GM19193 (cell line): ENCODE data around the gene AGO3.

ENCODE experiments used
- POLR2A ChIP-seq: IDR thresholded peaks from 4 replicates; pipeline ENCODE4 v1.6.1; 2011; ENCODE audit not compliant: insufficient read depth, insufficient read length; ENCODE audit errors: extremely low read depth

The AGO3 gene

GRCh38 chr1:35930593-35931445 is at the start of gene AGO3:
AGO3 (plus strand) TSS chr1:35931105; CDS start chr1:35931427, 322 bp downstream.
- peak; percentile 93 for TF ChIP-seq POLR2A

GRCh38 chr1:35881850-35882273 is 49.0 kb upstream of the AGO3 start:
- no peak for TF ChIP-seq POLR2A

- TF ChIP-seq POLR2A: no peak
Measured at GRCh38 chr1:35882586-35882944, 48.3 kb upstream of the AGO3 start.

GRCh38 chr1:35882945-35883634 is 47.8 kb upstream of the AGO3 start, which contains the start of gene AGO1:
AGO1 (plus strand) TSS chr1:35883209; CDS start chr1:35883422, 213 bp downstream.
- peak; percentile 76 for TF ChIP-seq POLR2A

GRCh38 chr1:35883635-35884101 is 47.2 kb upstream of the AGO3 start:
- no peak for TF ChIP-seq POLR2A

GRCh38 chr1:35884934-35885333 is 46.0 kb upstream of the AGO3 start:
- no peak for TF ChIP-seq POLR2A

GRCh38 chr1:35885961-35886558 is 44.8 kb upstream of the AGO3 start:
- no peak for TF ChIP-seq POLR2A

GRCh38 chr1:35886577-35887431 is 44.1 kb upstream of the AGO3 start:
- TF ChIP-seq POLR2A: no peak

- no peak for TF ChIP-seq POLR2A
Measured at GRCh38 chr1:35887508-35887907, 43.4 kb upstream of the AGO3 start.

GRCh38 chr1:35888255-35888654 is 42.6 kb upstream of the AGO3 start:
- no peak for TF ChIP-seq POLR2A

- no peak for TF ChIP-seq POLR2A
Measured at GRCh38 chr1:35893051-35893879, 37.6 kb upstream of the AGO3 start.

GRCh38 chr1:35894183-35894582 is 36.7 kb upstream of the AGO3 start:
- no peak for TF ChIP-seq POLR2A

GRCh38 chr1:35894656-35895055 is 36.2 kb upstream of the AGO3 start:
- TF ChIP-seq POLR2A: no peak

- no peak for TF ChIP-seq POLR2A
Measured at GRCh38 chr1:35899941-35900340, 31.0 kb upstream of the AGO3 start.

GRCh38 chr1:35901235-35901634 is 29.7 kb upstream of the AGO3 start:
- TF ChIP-seq POLR2A: no peak
